Measurements from ENCODE around the gene DOCK7. TPM values are rescaled to one million over a fixed set of nuclear protein-coding genes. Genes with fewer than 3 reads are reported as not detected.
A peak's percentile ranks its signal among the peaks of the same experiment; 100 is the strongest.

The DOCK7 gene
- total RNA-seq, 4 donors from 2014 or later = 7.8 to 56.5 (median 19.1) TPM

- H3K27ac ChIP-seq = no peak overlapping the region
- intact Hi-C loops (cut with DNase I) = no loop called here
- 79 to 95% methylated on average over 2 of the region's 2 CpGs for WGBS, 2 donors
- peaks cover 0 to 33% (median 0%) of the 10 kb centered on the region in 3 donors for H3K36me3 ChIP-seq
- H3K4me3 ChIP-seq = no peak overlapping the region
- H3K27me3 ChIP-seq = no peaks in the 10 kb centered on the region
- DNase-seq = no peak
- TF ChIP-seq POLR2A (IDR thresholded peaks at IDR 0.05) (no peak), CTCF (IDR thresholded peaks at IDR 0.05) (no peak)
- peaks cover 0 to 4% (median 0%) of the 10 kb centered on the region in 3 donors for H3K9me3 ChIP-seq
- H3K4me1 ChIP-seq = no peaks in the 10 kb centered on the region
These were observed 171.6 kb downstream of the DOCK7 start for GRCh38 chr1:62516600-62516999.

GRCh38 chr1:62514746-62515423, 173.3 kb downstream of the DOCK7 start:
- H3K27me3 ChIP-seq = no peaks in the 10 kb centered on the region
- H3K27ac ChIP-seq = no peak overlapping the region
- no peak overlapping the region for H3K4me3 ChIP-seq
- H3K9me3 ChIP-seq = peaks cover 0 to 4% (median 0%) of the 10 kb centered on the region in 3 donors
- no peak for TF ChIP-seq POLR2A (IDR thresholded peaks at IDR 0.05)
- no peak for TF ChIP-seq CTCF (IDR thresholded peaks at IDR 0.05)
- H3K4me1 ChIP-seq = no peaks in the 10 kb centered on the region
- 72 to 84% methylated on average over 3 of the region's 3 CpGs for WGBS, 2 donors
- DNase-seq = no peak
- intact Hi-C loops (cut with DNase I) = no loop called here
- H3K36me3 ChIP-seq = peaks cover 0 to 38% (median 0%) of the 10 kb centered on the region in 3 donors

GRCh38 chr1:62513013-62513412, 175.2 kb downstream of the DOCK7 start:
- H3K27ac ChIP-seq = no peak overlapping the region
- TF ChIP-seq POLR2A (IDR thresholded peaks at IDR 0.05) (no peak), CTCF (IDR thresholded peaks at IDR 0.05) (no peak)
- peaks cover 0 to 38% (median 0%) of the 10 kb centered on the region in 3 donors for H3K36me3 ChIP-seq
- WGBS, 2 donors = 80 to 82% methylated on average over 4 of the region's 4 CpGs
- intact Hi-C loops (cut with DNase I) = no loop called here
- H3K4me3 ChIP-seq = no peak overlapping the region
- DNase-seq = no peak
- H3K9me3 ChIP-seq = no peaks in the 10 kb centered on the region
- no peaks in the 10 kb centered on the region for H3K27me3 ChIP-seq
- no peaks in the 10 kb centered on the region for H3K4me1 ChIP-seq

- DNase-seq = no peak
- intact Hi-C loops (cut with DNase I) = loop anchor here (5.0 kb wide), 1 partner anchor 238 kb away; no protein-coding TSS in a partner anchor
- Histone ChIP-seq H3K27ac (no peak overlapping the region), H3K4me3 (no peak overlapping the region), H3K9me3 (no peaks in the 10 kb centered on the region), H3K4me1 (no peaks in the 10 kb centered on the region), H3K36me3 (peaks cover 0 to 67% (median 0%) of the 10 kb centered on the region in 3 donors), H3K27me3 (no peaks in the 10 kb centered on the region)
- TF ChIP-seq CTCF (IDR thresholded peaks at IDR 0.05) (no peak), POLR2A (IDR thresholded peaks at IDR 0.05) (no peak)
- WGBS, 2 donors = 77 to 89% methylated on average over 1 of the region's 1 CpG
These were observed 179.2 kb downstream of the DOCK7 start for GRCh38 chr1:62509028-62509427.

GRCh38 chr1:62508187-62508758, 179.9 kb downstream of the DOCK7 start:
- Histone ChIP-seq H3K27ac (no peak overlapping the region), H3K4me3 (no peak overlapping the region), H3K27me3 (no peaks in the 10 kb centered on the region), H3K36me3 (peaks cover 0 to 70% (median 0%) of the 10 kb centered on the region in 3 donors), H3K4me1 (no peaks in the 10 kb centered on the region), H3K9me3 (no peaks in the 10 kb centered on the region)
- DNase-seq = no peak
- WGBS, 2 donors = 87 to 95% methylated on average over 1 of the region's 1 CpG
- no peak for TF ChIP-seq POLR2A (IDR thresholded peaks at IDR 0.05)
- TF ChIP-seq CTCF (IDR thresholded peaks at IDR 0.05) = peak in 5 of 6 experiments; percentile 22 to 59 (median 33)
- intact Hi-C loops (cut with DNase I) = loop anchor here (5.0 kb wide), 1 partner anchor 239 kb away; no protein-coding TSS in a partner anchor

Data from esophagus squamous epithelium (tissue), 5 donors.